HL-60 (cell line): Measurements from ENCODE around the gene MICU1.

ENCODE experiments used
- DNase-seq, 2 experiments: peaks; one replicate each; pipeline ENCODE4 v3.0.0-alpha.2; 2010 to 2020; ENCODE audit warnings: low read depth in 1 of 2, low spot score in 1 of 2
- H3K27ac ChIP-seq: fragments of 250-450 bp; sonication (Bioruptor Pico); replicated peaks from 2 replicates; pipeline ENCODE4 v1.5.1; 2020; ENCODE audit warnings: mild to moderate bottlenecking, moderate library complexity
- H3K27me3 ChIP-seq: fragments of 250-450 bp; sonication (Bioruptor Pico); 2 replicates; pipeline ENCODE4 v1.5.1; 2021; ENCODE audit warnings: mild to moderate bottlenecking, moderate library complexity; ENCODE audit not compliant: insufficient read depth, poor library complexity, severe bottlenecking
- H3K4me3 ChIP-seq: replicated peaks from 2 replicates; pipeline ENCODE4 v1.5.1; 2011; ENCODE audit warnings: mild to moderate bottlenecking, control low read depth, low read length; ENCODE audit not compliant: insufficient read depth
- GABPA ChIP-seq: IDR thresholded peaks from 2 replicates; pipeline ENCODE4 v1.6.1; 2012; ENCODE audit warnings: low read depth
- POLR2AphosphoS5 ChIP-seq: IDR thresholded peaks from 2 replicates; pipeline ENCODE4 v1.6.1; 2012; ENCODE audit warnings: low read depth
- SPI1 ChIP-seq: IDR thresholded peaks from 2 replicates; pipeline ENCODE4 v1.6.1; 2012; ENCODE audit warnings: low read depth, mild to moderate bottlenecking, borderline replicate concordance
- TF ChIP-seq, protein P1 (sequence below): IDR thresholded peaks from 2 replicates; pipeline ENCODE4 v1.6.1; 2012; ENCODE audit warnings: low read depth; ENCODE audit not compliant: insufficient replicate concordance
- TF ChIP-seq, protein P2 (sequence below): IDR thresholded peaks from one replicate; pipeline ENCODE4 v1.5.1; 2011; ENCODE audit warnings: low read length, control low read depth, inconsistent platforms; ENCODE audit not compliant: insufficient read depth

Gene MICU1

DNA sequence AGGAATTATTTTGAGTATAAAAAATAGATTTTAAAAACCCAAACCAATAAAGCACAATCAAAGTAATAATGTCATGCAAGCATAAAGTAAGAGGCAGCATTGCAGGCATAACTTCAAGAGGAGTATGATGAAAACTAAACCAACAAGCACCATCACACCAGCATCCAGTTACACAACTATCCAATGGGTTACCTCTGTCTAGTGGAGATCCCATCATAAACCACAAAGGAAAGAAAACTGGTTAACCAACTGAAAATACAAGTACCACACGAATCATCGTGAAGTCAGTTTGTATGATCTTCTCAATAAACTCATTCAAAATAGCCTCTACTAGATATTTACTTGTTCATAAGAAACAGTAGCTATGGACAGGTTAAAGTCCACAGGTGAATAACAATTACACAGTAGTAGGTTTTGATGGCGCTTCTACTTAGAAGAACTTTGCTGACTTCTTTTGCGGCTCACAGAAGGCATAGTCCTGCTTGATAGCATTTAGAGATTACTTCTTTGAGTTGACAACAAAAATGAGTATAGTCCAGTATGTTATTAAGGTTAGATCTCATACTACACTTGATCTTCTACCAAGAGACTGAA lies 116.6 kb downstream of the MICU1 start:
- no peak overlapping the region for H3K4me3 ChIP-seq
- peak overlapping the region; percentile 88 for H3K27ac ChIP-seq
- DNase-seq, result peak; percentile 80 to 82
- H3K27me3 ChIP-seq, result no peaks in the 10 kb centered on the region
- TF ChIP-seq SPI1, result no peak
- TF ChIP-seq, protein P1, sequence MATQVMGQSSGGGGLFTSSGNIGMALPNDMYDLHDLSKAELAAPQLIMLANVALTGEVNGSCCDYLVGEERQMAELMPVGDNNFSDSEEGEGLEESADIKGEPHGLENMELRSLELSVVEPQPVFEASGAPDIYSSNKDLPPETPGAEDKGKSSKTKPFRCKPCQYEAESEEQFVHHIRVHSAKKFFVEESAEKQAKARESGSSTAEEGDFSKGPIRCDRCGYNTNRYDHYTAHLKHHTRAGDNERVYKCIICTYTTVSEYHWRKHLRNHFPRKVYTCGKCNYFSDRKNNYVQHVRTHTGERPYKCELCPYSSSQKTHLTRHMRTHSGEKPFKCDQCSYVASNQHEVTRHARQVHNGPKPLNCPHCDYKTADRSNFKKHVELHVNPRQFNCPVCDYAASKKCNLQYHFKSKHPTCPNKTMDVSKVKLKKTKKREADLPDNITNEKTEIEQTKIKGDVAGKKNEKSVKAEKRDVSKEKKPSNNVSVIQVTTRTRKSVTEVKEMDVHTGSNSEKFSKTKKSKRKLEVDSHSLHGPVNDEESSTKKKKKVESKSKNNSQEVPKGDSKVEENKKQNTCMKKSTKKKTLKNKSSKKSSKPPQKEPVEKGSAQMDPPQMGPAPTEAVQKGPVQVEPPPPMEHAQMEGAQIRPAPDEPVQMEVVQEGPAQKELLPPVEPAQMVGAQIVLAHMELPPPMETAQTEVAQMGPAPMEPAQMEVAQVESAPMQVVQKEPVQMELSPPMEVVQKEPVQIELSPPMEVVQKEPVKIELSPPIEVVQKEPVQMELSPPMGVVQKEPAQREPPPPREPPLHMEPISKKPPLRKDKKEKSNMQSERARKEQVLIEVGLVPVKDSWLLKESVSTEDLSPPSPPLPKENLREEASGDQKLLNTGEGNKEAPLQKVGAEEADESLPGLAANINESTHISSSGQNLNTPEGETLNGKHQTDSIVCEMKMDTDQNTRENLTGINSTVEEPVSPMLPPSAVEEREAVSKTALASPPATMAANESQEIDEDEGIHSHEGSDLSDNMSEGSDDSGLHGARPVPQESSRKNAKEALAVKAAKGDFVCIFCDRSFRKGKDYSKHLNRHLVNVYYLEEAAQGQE, result no peak
- TF ChIP-seq POLR2AphosphoS5, result peak; percentile 38; the same call in 1 of the 2 replicates
- TF ChIP-seq, protein P2, sequence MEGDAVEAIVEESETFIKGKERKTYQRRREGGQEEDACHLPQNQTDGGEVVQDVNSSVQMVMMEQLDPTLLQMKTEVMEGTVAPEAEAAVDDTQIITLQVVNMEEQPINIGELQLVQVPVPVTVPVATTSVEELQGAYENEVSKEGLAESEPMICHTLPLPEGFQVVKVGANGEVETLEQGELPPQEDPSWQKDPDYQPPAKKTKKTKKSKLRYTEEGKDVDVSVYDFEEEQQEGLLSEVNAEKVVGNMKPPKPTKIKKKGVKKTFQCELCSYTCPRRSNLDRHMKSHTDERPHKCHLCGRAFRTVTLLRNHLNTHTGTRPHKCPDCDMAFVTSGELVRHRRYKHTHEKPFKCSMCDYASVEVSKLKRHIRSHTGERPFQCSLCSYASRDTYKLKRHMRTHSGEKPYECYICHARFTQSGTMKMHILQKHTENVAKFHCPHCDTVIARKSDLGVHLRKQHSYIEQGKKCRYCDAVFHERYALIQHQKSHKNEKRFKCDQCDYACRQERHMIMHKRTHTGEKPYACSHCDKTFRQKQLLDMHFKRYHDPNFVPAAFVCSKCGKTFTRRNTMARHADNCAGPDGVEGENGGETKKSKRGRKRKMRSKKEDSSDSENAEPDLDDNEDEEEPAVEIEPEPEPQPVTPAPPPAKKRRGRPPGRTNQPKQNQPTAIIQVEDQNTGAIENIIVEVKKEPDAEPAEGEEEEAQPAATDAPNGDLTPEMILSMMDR, result no peak

DNA sequence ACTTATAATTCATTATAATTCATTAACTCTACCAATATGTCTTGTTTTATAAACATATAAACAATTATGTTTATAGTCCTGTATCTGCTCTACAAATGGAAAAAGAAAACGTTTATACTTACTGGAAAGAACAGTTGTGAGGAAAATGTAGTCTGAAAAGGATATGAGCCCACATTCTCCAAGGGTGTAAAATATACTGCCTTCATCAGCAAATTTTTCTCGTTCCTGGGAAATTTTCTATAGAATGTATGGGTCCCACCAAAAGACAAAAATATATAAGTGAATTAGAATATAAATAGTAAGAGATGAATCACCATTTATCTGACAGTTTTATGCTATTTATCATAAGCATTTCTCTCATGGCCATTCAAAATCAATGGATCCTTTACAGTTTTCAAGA lies 117.8 kb downstream of the MICU1 start:
- Histone ChIP-seq H3K27me3 (no peaks in the 10 kb centered on the region), H3K4me3 (no peak overlapping the region), H3K27ac (peak overlapping the region; percentile 88)
- no peak for DNase-seq
- no peak for TF ChIP-seq POLR2AphosphoS5
- TF ChIP-seq SPI1, result no peak
- TF ChIP-seq GABPA, result no peak
- TF ChIP-seq, protein P1, result no peak

DNA sequence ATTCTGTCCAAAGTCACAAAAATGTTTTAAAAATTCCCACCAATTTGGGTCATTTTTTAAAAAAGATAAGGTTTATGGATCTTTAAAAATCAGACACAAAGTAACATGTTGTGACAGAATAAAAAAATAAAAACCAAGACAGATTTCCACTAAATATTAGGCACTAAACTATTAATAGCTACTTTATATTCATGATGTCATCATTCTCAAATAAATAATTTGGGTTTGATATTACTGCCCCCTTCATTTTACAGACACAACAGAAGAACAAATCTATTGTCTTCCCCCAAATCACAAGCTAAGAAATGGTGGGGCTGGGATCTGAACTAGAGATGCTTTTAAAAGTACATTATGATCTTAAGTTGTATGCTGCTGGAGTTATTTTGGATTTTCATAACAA lies 119.4 kb downstream of the MICU1 start:
- TF ChIP-seq SPI1 (no peak), POLR2AphosphoS5 (no peak), GABPA (no peak)
- TF ChIP-seq, protein P1, result no peak
- TF ChIP-seq, protein P2, result no peak
- DNase-seq, result no peak
- Histone ChIP-seq H3K4me3 (no peak overlapping the region), H3K27me3 (no peaks in the 10 kb centered on the region), H3K27ac (no peak overlapping the region)
